GM19099 (cell line): ENCODE data around the gene PRKAR1A.

Experiments used
- POLR2A ChIP-seq: IDR thresholded peaks from 3 replicates; pipeline ENCODE4 v1.6.1; 2011; ENCODE audit warnings: low read depth; ENCODE audit not compliant: insufficient read length; ENCODE audit errors: extremely low read depth

Gene PRKAR1A

DNA sequence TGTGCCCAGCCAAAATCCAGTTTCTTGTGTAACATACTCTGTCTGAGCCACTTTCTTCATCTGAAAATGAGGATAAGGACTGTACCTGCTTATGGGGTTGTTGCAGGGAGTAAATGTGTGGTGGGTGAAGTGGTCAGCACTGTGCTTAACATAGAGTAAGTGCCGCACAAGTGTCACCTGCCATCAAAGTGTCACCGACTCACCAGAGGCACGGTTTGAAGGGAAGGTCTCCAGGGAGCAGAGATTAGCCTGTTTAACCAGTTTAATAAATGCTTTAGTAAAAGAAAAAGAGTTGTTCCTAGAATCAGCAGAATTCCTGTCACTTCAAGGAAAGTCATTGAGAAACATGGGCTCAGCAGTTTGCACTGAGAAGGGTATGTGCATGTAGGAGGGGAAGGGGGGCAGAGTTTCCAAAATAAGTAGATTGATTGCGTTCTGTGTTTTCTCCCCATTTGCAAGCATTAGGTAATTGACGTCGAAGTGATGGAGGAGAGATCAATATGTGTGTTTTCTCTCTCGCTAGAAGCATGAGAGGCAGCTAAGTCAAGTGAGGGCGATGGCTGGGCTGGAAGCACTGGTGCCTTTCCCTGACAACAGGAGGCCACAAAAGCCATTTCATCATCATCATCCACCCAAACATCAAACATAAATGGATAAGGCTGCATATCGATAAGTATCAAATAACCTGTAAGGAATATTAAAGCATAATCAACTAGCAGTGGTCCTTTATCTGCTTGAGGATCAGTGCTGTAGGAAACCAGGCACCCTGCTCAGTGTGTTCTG, 69.8 kb downstream of the PRKAR1A start:
- no peak for TF ChIP-seq POLR2A

DNA sequence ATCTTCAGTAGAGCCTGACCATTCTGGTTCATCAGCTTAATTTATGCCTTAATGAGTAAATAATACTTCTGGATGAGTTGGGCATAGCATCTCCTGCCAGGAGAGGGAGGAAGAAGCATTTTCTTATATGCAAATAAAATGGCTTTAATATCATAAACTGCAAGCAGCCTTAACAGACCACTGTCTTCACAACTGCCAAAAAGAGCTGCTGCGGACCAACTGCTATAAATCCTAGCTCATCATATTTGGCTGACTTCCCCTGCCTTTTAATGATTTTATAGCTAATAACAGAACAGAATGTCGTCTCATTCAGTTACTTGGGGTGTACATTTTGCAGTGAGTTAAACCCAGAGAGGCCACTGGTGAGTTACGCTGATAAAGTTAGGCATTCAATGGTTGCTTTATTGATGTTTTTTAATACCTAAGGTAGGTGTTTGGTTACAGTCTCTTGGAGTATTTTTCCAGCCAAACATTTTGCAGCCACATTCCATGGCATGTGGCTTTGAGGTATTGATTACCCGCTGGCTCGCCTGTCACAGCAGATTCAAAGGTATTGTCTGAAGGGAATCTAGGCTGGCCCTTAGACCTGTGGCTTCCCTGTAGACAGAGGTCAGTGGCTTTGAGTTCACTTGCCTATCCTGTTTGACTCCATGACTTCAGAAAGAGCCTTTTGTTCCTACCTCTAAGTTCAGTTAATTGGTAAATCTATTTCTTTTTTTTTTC, 72.5 kb downstream of the PRKAR1A start:
- TF ChIP-seq POLR2A = no peak

DNA sequence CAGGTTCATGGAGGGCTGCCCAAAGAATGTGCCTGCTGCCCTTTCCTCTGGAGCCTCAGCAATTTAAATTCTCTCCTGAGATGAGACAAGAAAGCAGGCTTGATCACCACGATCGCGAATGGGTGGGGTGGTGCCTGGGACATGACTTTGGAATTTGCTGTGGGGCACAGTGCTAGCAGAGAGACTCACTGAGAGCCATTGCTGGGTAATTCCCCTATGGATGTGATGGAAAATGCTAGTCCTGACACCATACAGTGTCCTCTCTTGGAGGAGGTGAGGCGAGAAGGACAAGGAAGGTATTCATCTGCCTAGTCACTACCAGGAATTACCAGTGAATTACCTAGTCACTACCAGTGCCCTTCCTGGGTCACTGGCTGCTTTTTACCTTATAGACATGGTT, 73.4 kb downstream of the PRKAR1A start:
- no peak for TF ChIP-seq POLR2A

DNA sequence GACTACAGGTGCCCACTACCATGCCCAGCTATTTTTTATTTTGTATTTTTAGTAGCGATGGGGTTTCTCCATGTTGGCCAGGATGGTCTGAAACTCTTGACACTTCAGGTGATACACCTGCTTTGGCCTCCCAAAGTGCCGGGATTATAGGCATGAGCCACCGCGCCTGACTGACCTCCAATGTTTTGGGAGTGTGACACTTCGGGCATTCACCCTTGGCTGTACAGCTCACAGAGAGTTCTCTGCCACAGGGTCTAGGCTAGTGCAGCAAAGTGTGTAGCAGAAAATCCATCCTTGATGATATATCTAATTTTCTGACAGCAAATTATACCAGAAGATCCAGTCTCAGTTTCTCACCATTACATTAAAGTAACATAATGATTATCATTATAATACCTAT, 74.8 kb downstream of the PRKAR1A start:
- TF ChIP-seq POLR2A = no peak

DNA sequence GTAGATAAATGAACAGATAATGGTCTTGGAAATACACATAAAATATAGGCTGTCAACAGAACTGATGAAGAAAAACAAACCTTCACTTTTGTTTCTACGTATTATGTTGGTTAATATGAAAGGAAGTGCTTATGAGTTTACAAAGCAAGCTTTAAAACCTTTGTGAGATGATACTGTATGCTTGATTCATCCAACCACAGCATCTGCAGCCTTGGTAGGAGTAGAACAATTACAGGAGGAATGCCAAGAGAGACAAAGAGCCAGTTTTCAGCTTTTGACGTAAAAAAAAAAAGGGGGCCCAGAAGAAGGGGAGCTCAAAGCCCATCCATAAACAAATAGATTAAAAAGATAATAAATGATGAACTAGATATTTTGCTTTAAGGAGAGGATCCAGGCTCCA, 75.6 kb downstream of the PRKAR1A start:
- TF ChIP-seq POLR2A = no peak

DNA sequence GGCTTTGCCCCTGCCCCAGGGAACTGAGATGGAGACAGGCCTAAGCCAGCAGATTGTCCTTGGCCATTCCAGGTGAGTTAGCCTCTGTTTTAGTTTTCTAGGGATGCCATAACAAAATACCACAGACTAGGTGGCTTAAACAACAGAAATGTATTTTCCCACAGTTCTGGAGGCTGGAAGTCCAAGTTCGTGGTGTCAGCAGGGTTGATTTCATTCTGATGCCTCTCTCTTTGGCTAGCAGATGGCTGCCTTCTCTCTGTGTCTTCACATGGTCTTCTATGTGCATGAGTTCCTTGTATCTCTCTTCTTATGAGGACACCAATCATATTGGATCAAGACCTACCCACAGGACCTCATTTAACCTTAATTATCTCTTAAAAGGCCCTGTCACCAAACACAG, 76.1 kb downstream of the PRKAR1A start:
- no peak for TF ChIP-seq POLR2A

DNA sequence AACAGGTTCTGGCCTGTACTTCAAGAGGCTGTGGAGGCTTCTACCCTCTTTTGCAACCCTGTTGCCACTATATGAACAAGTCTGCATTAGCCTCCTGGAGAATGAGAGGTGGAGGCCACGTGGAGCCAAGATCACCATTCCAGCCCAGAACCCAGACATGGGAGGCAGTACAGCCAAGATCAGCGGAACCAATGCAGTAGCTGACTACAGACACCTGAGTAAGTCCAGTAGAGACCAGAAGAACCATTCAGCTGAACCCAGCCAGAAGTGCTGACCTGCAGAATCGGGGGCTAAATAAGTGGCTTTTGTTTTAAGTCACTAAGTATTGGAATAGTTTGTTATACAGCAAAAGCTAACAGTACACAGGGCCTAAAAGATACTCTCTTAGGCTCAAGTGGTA, 76.9 kb downstream of the PRKAR1A start:
- no peak for TF ChIP-seq POLR2A

DNA sequence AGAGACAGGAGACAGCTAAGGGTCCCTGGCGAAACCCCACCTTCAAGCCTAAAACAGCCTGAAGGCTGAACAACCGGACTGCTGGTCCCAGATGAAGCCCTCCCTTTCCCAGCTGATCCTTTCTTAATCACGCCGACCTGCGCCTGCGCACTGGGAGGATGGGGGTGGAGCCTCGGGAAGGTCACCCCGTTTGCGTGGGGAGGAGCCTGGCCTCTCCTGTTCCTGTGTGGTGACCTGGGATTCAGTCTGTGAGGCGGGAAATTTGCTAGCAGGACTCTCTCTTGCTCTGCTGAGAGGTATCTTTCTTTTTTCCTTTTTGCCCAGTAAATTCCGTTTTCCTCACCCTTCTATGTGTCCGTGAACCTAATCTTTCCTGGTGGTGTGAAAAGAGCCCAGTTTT, 79.4 kb downstream of the PRKAR1A start:
- TF ChIP-seq POLR2A = no peak

DNA sequence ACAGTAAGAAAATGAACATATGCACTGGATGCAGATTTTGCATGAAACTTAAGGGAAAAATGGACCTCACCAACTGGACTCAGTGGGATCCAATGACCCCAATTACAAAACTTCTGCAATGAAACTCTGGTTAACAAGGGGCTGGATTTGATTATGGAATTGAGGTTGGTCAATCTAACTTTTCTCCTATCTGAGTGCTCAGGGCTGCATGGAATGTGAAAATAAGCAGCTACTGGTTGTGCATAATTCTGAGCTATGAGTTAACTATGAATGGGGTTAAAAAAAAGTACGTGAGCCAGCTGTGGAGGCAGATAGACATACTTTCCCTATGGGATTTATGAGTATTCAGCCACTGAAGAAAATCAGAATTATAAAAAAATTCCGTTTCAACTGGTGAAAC, 79.8 kb downstream of the PRKAR1A start:
- TF ChIP-seq POLR2A = no peak

DNA sequence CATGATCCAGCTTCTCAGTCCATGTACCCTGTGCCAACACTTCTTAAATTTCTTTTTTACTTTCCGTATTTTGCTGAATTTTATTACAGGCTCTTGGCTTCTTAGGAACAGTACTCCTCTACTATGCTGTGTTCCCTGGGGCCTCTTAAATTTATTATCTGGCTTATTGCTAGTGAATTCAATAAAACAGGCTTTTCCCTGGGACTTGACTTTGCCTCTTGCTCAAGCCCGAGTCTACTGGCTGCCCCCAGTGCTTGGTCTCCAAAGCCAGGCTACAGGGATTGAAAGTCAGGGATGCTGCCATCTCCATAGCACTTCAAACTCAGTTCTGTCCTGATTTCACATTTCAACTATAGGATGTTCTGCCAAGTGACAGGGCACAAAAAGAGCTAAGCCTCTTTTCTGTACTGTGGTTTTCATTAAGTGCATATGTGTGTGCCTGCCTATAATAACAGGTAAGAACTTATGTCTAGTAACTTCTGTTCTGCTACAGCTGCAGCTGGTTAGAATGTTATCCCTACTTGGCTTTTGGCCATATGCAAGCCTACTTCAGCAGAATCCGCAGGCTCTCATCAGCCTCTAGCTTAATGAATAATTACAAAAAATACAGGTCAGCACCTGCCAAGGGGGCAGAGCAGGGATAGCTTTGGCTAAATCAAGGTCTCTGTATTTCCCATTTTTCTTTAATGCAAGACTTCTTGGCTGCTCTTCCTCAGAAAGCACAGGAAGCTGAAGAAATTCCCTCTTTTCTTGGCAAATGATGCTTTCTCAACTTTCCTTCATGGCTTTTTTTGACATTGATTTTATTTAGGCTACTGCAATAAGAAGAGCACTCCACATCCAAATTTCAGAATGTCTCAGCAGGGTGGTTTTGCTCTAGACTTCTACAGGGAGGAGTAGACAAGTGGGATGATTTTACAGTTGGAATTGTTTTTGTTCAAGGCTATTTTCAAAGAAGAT, 80.7 kb downstream of the PRKAR1A start:
- TF ChIP-seq POLR2A = no peak

DNA sequence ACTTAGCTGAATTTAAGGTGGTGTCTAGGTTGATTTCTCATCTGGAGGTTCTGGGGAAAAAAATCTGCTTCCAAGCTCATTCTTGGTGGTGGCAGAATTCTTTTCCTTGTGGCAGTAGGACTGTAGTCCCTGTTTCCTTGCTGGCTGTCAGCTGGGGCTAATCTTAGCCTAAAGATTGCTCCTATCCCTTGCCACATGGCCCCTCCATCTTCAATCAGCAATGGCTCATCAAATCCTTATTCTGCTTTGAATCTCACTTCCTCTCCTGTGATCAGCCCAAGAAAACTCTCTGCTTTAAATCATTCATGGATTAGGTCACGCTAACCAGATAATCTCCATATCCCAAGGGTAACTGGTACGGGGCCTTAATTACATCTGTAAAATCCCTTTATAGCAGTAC, 82.3 kb downstream of the PRKAR1A start:
- no peak for TF ChIP-seq POLR2A

DNA sequence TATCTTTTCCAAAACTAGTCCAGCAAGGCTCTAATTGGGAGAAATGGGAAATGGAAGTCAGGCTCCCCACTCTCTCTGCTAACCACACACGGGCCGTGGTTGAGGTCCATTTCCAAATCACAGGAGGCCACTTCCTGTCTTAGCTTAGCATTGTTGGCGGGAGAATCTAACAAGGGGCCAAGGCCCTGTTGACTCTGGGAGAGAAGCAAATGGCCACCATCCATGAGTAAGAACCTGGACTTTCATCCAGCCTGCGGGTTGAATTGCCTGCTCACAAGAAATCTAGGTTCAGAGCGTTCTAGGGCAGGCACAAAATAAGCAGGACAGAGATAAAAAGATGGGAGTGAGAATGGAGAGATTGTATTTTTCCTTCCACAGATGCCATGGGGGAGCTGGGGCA, 83.3 kb downstream of the PRKAR1A start:
- TF ChIP-seq POLR2A = no peak

DNA sequence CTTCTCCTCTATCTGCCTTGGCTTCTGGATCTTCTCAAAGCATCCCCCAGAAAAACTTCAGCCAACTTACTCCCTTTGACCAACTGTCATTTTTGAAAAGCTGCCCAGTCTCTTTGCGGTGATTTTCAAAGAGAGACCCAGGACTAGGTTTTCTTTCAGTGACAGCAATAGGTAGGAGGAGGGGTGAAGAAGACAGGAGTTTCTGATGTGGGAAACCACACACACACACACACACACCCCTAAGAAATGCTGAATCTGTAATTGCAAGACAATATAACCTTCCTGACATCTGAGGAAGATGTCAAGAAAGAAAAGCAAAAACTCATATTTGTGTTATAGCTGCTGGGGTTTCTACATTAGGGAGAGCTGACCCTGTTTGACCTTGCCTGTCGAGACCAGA, 83.8 kb downstream of the PRKAR1A start:
- no peak for TF ChIP-seq POLR2A

DNA sequence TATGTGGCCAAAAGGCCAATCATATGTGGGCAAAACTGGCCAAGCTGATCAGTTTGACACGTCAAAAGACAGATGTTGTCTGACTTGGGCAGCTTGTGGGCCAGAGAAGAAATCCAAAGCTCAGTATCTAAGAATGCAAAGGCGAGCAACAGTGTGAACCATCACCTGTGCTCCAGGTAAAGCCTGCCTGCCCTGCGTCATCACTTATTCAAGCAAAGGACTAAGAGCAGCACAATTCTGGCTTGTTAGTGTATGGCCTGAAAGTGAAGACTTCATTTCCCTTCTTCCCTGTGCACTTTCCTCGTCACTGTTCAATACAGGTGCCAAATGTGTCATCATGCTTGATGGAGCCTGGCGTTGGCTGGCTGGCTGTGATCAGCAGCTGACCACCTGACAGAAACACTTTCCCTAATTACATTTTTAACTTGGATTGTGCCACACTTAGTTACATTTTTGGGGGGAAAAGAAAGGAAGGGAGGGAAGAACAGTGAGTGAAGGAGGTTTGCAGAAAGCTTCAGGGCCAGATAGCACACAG, 84.2 kb downstream of the PRKAR1A start:
- no peak for TF ChIP-seq POLR2A

DNA sequence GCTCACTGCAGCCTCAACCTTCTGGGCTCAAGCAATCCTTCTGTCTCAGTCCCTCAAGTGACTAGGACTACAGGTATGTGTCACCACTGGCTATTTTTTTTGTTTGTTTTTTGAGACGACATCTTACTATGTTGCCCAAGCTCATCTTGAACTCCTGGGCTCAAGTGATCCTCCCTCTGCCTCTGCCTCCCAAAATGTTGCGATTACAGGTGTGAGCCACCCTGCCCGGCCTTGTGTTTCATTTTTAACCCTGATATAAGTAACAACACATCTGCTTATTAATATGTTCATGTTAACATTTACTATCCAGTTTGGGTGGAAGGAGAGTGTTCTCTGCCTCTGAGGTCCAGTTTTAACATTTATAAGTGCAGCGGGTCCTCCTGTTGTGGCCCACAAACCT, 85.8 kb downstream of the PRKAR1A start:
- no peak for TF ChIP-seq POLR2A
